ENCODE results near the gene CARD11.

The CARD11 gene

GRCh38 chr7:2974093-2974819 is 69.4 kb downstream of the CARD11 start:
- no peak overlapping the region for H3K4me3 ChIP-seq (ENCODE audit: low read depth, low read length)
- no peak for TF ChIP-seq CTCF (IDR thresholded peaks at IDR 0.05; ENCODE audit: control insufficient read depth, extremely low read depth, insufficient read depth)
- no peak for DNase-seq (ENCODE audit: low read depth)

GRCh38 chr7:2972835-2973161 is 70.9 kb downstream of the CARD11 start:
- DNase-seq (ENCODE audit: low read depth), result no peak
- TF ChIP-seq CTCF (IDR thresholded peaks at IDR 0.05; ENCODE audit: control insufficient read depth, extremely low read depth, insufficient read depth), result no peak
- H3K4me3 ChIP-seq (ENCODE audit: low read depth, low read length), result no peak overlapping the region

- DNase-seq (ENCODE audit: low read depth), result no peak
- no peak for TF ChIP-seq CTCF (IDR thresholded peaks at IDR 0.05; ENCODE audit: control insufficient read depth, extremely low read depth, insufficient read depth)
- no peak overlapping the region for H3K4me3 ChIP-seq (ENCODE audit: low read depth, low read length)
These were observed 71.5 kb downstream of the CARD11 start for GRCh38 chr7:2971914-2972834.

GRCh38 chr7:2970861-2971260 is 72.8 kb downstream of the CARD11 start:
- no peak for TF ChIP-seq CTCF (IDR thresholded peaks at IDR 0.05; ENCODE audit: control insufficient read depth, extremely low read depth, insufficient read depth)
- DNase-seq (ENCODE audit: low read depth), result no peak
- H3K4me3 ChIP-seq (ENCODE audit: low read depth, low read length), result no peak overlapping the region

GRCh38 chr7:2970307-2970664 is 73.4 kb downstream of the CARD11 start:
- no peak overlapping the region for H3K4me3 ChIP-seq (ENCODE audit: low read depth, low read length)
- TF ChIP-seq CTCF (IDR thresholded peaks at IDR 0.05; ENCODE audit: control insufficient read depth, extremely low read depth, insufficient read depth), result no peak
- no peak for DNase-seq (ENCODE audit: low read depth)

- DNase-seq (ENCODE audit: low read depth), result no peak
- no peak for TF ChIP-seq CTCF (IDR thresholded peaks at IDR 0.05; ENCODE audit: control insufficient read depth, extremely low read depth, insufficient read depth)
- no peak overlapping the region for H3K4me3 ChIP-seq (ENCODE audit: low read depth, low read length)
These were observed 74.0 kb downstream of the CARD11 start for GRCh38 chr7:2969398-2970306.

Data from LNCaP clone FGC (cell line).